ENCODE data around the gene SCN7A. TPM values are rescaled to one million over a fixed set of nuclear protein-coding genes. Genes with fewer than 3 reads are reported as not detected.
A peak's percentile ranks its signal among the peaks of the same experiment; 100 is the strongest.

Gene SCN7A
- 109 TPM for total RNA-seq

GRCh38 chr2:166494140-166494624 lies at the start of gene SCN7A:
Gene SCN7A (minus strand): TSS chr2:166494249. CDS start chr2:166477696, 16,553 bp downstream.
- intact Hi-C loops (cut with DNase I), result no loop called here
- DNase-seq (ENCODE audit: low spot score), result peak; percentile 87
- peak; percentile 96 for ATAC-seq

GRCh38 chr2:166539340-166540162 lies 45.5 kb upstream of the SCN7A start:
- DNase-seq (ENCODE audit: low spot score) (no peak), ATAC-seq (peak; percentile 78)
- intact Hi-C loops (cut with DNase I), result no loop called here

GRCh38 chr2:166536111-166536510 lies 42.1 kb upstream of the SCN7A start:
- ATAC-seq (no peak), DNase-seq (ENCODE audit: low spot score) (no peak)
- intact Hi-C loops (cut with DNase I), result no loop called here

DNA sequence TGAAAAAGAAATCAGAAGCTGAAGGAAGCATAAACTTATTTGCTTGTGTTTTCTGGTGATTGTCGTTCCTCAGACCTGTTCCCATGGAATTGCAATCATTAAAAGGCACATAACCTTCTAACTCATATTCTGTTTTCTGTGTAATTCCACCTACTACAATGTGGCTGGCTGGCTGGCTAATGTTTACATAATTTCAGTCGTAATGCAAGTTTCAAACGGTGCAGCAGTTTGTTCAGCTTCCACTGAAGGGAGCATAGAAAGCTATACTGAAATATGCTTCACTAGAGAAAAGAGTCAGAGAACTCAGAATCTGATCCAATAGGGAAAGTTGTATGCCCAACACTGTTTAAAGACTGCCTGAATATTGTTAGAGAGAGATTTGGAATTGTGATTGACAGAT lies 27.1 kb upstream of the SCN7A start:
- DNase-seq (ENCODE audit: low spot score), result no peak
- no peak for ATAC-seq
- intact Hi-C loops (cut with DNase I), result no loop called here

GRCh38 chr2:166520604-166521003 lies 26.6 kb upstream of the SCN7A start:
- intact Hi-C loops (cut with DNase I), result no loop called here
- ATAC-seq (no peak), DNase-seq (ENCODE audit: low spot score) (no peak)

- intact Hi-C loops (cut with DNase I), result no loop called here
- ATAC-seq, result no peak
These were observed 25.4 kb upstream of the SCN7A start for GRCh38 chr2:166519391-166519962.

GRCh38 chr2:166518634-166519390 lies 24.8 kb upstream of the SCN7A start:
- intact Hi-C loops (cut with DNase I), result no loop called here
- ATAC-seq, result no peak
- no peak for DNase-seq (ENCODE audit: low spot score)

More at GRCh38 chr2:166519391-166519962, 25.4 kb upstream of the SCN7A start:
- no peak for DNase-seq (ENCODE audit: low spot score)

- DNase-seq (ENCODE audit: low spot score) (no peak), ATAC-seq (no peak)
- intact Hi-C loops (cut with DNase I), result no loop called here
These were observed 23.5 kb upstream of the SCN7A start for GRCh38 chr2:166517533-166518061.

GRCh38 chr2:166516712-166517303 lies 22.8 kb upstream of the SCN7A start:
- no peak for DNase-seq (ENCODE audit: low spot score)
- intact Hi-C loops (cut with DNase I), result no loop called here
- peak; percentile 57 for ATAC-seq

DNA sequence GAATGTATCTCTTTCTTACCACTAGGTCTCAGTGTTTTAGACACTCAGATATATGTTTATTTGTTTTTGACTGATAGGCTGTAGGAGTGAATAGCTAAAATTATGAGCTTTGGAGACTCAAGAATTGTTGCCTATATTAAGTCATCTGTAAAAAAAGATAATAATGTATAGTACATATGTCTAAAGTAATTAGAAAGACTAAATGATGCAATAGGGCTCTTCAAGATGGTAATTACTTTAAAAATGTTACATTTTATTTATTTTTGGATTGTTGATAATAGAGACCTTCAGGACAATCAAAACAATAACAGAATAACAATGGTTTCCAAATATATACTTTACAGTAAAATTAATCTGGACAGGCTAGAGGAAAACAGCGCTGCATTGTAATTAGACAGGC lies 19.9 kb upstream of the SCN7A start:
- DNase-seq (ENCODE audit: low spot score), result no peak
- ATAC-seq, result no peak
- intact Hi-C loops (cut with DNase I), result no loop called here

- intact Hi-C loops (cut with DNase I), result no loop called here
- DNase-seq (ENCODE audit: low spot score), result no peak
- no peak for ATAC-seq
These were observed 5.2 kb upstream of the SCN7A start for GRCh38 chr2:166499281-166499680.

GRCh38 chr2:166491461-166491860 lies 2.6 kb downstream of the SCN7A start:
- DNase-seq (ENCODE audit: low spot score) (no peak), ATAC-seq (no peak)
- intact Hi-C loops (cut with DNase I), result no loop called here

DNA sequence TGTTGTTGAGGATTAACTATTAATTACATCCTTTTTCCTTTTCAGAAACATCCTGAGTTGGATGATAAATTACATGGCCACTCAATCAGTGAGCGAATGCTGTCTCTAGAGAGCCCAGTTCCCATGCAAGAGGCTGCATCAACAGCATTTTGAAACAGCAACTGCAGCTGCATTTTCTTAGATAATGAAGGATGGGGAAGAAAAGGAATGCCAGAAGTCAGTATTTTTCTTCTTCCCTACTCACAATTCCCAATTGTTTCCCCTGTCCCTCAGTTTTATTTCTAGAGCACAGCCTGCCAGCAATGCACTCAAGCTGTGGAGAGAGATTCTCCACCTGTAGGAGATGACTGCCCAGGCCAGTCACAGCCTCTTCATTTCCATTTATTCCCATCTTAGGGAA lies 6.9 kb downstream of the SCN7A start:
- no peak for ATAC-seq
- intact Hi-C loops (cut with DNase I), result no loop called here

DNA sequence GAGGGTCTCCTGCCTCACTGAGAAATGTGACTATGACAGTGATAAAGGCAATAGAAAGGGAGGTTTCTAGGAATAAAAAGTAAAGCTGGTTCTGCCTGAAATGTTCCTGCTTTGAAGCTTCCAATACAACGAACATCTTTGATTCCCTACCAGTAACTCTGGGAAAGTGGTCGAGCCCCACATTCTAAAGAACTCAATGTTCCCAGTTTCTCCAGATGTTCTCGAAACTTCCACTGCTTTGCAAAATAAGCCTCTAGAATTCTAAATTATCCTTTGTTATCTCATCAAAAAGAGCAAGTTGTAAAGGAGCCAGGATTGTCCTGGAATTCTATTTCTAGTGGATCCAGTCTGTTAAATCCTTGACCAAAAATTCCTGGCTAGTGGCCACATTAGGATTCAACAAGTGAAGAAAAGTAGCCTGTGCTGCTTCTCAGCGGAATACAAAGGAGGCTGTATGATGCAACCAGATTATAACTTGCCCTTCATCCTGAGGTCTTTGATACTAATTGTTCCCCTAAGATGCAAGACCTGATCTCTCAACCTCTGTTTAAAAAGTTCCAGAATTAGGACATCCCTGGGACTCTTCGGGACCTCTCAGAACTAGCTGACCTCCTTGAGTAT lies 8.4 kb downstream of the SCN7A start:
- no peak for DNase-seq (ENCODE audit: low spot score)
- intact Hi-C loops (cut with DNase I), result no loop called here

More for the DNA sequence above, 6.9 kb downstream of the SCN7A start:
- no peak for DNase-seq (ENCODE audit: low spot score)

DNA sequence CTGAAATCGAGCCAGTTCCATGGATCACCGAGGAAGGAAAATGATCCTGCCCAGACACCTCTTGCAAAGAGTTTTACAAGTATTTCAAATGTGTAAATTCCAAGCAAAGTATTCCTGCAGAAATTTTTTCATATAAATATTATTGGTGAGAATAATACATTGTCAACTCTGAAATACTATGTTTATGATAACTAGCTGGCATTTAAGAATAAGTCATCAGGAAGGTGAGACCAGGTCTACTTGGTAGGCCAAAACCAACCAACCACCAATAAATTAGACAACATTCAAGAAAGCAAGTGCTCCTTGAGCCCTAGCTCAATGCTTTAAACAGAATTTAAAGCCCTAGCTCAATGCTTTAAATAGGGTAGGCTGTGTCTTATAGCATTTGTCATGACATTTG lies 21.7 kb downstream of the SCN7A start:
- ATAC-seq (no peak), DNase-seq (ENCODE audit: low spot score) (no peak)
- intact Hi-C loops (cut with DNase I), result no loop called here

More for the DNA sequence above, 8.4 kb downstream of the SCN7A start:
- peak; percentile 90 for ATAC-seq

DNA sequence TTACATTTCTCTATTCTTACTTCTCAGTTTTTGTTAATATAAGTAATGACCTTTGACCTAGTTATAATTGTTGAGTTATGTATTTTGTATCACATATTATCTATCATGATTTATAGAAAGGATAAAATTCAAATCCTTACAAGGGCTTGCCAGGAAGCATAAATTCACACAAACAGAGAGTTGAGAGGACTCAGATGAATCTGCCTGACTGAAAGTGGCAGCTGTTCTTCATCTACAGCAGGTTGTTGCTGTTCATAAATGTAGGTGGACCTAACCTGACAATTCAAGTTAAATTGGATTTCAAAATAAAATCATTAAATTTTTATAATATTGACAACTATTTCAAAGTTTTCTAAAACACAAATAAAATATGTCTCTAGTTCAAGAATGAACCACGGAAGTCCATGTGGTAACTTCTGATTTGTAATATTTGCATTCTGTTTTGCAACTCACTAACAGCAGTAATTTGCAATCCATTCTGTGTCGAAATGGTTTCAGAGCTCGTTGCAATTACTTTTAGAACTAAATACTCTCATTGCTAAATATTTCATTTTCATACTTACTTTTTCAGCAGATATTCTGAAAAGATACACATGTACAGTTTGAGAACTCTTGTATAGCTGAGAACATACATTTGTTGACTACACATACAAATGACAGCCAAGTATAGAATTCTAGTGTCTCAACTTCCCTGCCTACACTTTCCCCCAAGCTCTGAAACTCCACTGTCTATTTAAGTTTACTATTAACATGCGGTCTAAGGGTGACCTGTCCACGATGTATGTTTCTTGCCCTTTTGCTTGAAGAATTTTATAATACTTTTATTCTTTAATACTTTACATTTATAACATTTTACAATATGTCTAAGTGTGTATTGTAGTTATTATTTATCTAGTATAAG lies 25.7 kb downstream of the SCN7A start:
- DNase-seq (ENCODE audit: low spot score) (no peak), ATAC-seq (no peak)
- intact Hi-C loops (cut with DNase I), result no loop called here

DNA sequence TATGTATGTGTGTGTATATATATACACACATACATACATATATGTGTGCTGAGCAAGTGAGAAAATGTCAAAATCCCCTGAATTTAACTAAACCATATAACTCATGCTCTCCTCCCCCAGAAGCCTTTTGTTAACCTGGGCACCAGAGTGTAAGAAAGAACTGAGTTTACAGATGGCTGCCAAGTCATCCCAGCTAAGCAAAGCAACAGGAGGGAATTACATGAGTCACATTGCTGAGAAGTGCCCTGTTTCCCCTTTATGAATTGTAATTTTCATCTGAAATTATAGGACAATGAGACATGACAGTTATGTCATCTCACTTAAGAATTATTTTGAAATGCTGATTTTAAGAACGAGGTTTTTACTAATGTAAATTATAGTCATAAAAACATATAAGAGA lies 29.9 kb downstream of the SCN7A start:
- ATAC-seq (no peak), DNase-seq (ENCODE audit: low spot score) (no peak)
- intact Hi-C loops (cut with DNase I), result no loop called here

DNA sequence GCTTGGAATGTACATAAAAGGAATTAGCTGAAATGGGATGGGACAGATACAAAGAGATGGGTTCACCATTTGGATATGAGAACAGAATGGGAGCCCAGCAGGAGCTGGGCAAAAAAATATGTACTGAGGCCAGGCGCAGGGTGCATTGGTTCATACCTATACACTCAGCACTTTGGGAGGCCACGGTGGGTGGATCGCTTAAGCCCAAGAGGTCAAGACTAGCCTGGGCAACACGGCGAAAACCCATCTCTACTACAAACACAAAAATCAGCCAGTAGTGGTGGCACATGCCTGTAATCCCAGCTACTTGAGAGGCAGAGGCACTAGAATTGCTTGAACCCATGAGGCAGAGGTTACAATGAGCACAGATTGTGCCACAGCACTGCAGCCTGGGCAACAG lies 30.4 kb downstream of the SCN7A start:
- DNase-seq (ENCODE audit: low spot score) (no peak), ATAC-seq (no peak)
- intact Hi-C loops (cut with DNase I), result no loop called here

Data from sciatic nerve (tissue), 2 donors.